HG02884 (cell line): ENCODE results near the gene FGGY.
"Not testable (repeated sequence)": the region's sequence is repeated elsewhere in the genome, so short reads cannot be mapped to it uniquely, and the experiment has no call there.

ENCODE experiments used
- ATAC-seq: cut with Tn5 transposase; IDR thresholded peaks from one replicate; pipeline ENCODE4 v1.9.1; 2021; ENCODE audit warnings: mild to moderate bottlenecking, moderate library complexity; ENCODE audit not compliant: unreplicated experiment

The FGGY gene

DNA sequence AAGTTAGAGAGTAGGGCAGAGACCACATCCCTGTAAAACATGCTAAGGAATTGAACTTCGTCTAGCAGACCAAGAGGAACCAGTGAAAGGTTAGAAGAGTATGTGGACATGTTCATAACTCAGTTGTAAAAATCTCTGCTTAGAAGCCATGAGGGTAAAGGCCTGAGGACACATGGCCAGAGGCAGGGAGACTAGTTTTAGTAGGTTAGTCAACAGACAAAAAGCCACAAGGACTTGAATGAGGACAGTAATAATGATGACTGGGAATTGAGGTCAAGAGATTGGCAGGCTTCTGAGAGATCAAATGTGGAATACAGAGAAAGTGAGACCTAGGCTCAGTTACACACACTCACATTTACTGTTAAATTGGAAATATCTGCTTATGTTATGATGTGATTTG is 312.4 kb downstream of the FGGY start:
- ATAC-seq: no peak

DNA sequence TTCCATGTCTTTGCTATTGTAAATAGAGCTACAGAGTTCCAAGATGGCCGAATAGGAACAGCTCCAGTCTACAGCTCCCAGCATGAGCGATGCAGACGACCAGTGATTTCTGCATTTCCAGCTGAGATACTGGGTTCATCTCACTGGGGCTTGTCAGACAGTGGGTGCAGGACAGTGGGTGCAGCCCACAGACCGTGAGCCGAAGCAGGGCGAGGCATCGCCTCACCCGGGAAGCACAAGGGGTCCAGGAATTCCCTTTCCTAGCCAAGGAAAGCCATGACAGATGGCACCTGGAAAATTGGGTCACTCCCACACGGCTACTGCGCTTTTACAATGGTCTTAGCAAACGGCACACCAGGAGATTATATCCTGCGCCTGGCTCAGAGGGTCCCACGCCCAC is 313.6 kb downstream of the FGGY start:
- not testable (repeated sequence) for ATAC-seq

- no peak for ATAC-seq
These were observed 320.5 kb downstream of the FGGY start for GRCh38 chr1:59617434-59617833.

GRCh38 chr1:59619557-59619956 is 322.7 kb downstream of the FGGY start:
- no peak for ATAC-seq

DNA sequence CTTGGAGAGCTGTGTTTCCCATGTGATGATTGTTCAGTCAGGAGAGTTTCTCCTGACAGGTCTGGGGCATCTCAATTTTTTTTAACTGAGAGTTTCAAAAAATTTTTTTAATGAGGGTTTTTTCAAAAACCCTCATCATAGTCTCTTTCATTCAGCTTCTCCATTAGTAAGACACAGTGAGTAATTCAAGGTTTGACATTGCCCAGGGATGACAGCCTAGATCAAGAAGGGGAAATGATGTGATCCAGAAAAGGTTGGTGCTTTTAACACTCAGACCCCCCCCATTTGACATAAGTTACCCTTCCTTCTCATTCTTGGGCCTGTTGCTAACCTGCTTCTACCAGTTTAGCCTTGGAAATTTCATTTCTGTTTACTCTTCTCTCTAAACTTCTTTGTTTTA is 328.5 kb downstream of the FGGY start:
- no peak for ATAC-seq

GRCh38 chr1:59631561-59632255 is 334.8 kb downstream of the FGGY start:
- no peak for ATAC-seq

- ATAC-seq: no peak
These were observed 338.2 kb downstream of the FGGY start for GRCh38 chr1:59635097-59635496.

DNA sequence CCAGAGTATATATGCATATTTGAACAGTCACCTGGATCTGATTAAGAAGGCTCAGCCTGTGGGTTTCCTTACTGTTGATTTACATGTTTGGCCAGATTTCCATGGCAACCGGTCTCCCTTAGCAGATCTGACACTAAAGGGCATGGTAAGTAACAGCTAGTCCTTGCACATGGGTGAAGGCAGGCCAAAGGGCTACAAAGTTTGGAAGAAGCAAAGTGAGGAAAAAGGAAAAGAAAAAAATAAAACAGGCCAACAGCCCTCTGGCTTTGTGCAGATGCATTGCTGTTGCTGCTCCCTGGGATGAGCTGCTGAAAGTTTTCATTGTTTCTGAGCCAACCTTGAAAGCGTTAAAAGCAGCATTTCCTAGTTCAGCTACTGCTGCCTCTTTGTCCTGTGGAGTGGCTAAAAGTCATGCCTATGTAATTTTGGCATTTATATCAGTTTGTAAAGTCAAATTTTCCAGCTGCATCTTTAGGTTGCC is 341.4 kb downstream of the FGGY start:
- ATAC-seq: no peak

GRCh38 chr1:59639266-59639665 is 342.4 kb downstream of the FGGY start:
- no peak for ATAC-seq

DNA sequence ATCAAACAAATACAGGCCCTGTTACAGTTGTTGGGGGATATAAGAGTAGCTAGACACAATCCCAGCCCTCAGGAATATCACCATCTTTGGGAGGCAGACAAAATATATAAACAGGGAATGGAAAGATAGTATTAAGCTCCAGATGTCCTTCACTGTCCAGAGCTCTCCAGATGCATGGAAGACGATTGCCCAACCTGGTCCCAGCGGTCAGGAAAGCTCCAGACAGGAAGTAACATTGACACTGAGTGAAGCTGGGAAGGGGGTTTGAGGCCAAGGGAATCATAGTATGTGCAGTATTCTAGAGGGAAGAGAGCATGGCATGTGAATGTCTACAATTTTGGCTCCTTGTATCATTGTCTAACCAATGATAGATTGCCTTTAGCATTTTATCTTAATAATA is 344.0 kb downstream of the FGGY start:
- ATAC-seq: no peak

DNA sequence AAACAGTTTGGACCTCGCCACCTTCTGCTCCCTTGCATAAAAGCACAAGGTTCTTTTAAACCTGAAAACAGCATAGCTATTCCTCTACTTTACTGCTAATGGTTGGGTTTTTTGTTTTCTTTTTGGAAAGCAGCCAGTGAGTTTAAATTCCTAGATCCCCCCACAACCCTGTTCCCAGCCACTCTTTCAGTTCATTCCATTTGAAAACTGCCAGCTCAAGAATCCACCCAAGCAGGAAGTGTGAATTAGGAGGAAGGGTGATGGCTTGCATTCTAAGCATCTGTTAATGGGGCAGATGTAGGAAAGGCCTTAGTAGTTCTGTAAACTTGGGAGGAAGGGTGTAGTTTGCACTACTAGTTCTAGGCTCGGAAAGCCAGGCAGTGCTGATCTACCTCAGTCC is 344.9 kb downstream of the FGGY start:
- no peak for ATAC-seq

GRCh38 chr1:59643526-59643925 is 346.6 kb downstream of the FGGY start:
- ATAC-seq: no peak

GRCh38 chr1:59645893-59646292 is 349.0 kb downstream of the FGGY start:
- ATAC-seq: no peak

GRCh38 chr1:59653142-59653958 is 356.5 kb downstream of the FGGY start:
- not testable (repeated sequence) for ATAC-seq

DNA sequence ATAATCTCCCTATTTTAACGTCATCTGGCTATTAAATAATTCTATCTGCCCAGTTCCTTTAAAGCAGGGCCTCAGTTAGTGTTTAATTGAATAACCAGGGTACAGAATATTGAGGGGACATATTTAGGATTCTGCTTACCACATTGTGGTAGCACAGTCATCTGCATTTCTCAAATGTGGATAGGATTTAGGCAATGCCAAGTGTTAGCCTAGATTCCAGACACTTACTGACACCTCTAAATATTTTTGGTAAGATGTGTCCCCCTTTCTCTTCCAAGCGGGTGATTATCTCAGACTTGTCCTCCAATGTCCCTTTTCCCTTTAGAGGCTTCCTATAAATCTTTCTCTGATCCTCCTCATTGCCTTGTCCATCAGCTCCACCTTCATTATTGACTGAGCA is 357.1 kb downstream of the FGGY start:
- no peak for ATAC-seq

DNA sequence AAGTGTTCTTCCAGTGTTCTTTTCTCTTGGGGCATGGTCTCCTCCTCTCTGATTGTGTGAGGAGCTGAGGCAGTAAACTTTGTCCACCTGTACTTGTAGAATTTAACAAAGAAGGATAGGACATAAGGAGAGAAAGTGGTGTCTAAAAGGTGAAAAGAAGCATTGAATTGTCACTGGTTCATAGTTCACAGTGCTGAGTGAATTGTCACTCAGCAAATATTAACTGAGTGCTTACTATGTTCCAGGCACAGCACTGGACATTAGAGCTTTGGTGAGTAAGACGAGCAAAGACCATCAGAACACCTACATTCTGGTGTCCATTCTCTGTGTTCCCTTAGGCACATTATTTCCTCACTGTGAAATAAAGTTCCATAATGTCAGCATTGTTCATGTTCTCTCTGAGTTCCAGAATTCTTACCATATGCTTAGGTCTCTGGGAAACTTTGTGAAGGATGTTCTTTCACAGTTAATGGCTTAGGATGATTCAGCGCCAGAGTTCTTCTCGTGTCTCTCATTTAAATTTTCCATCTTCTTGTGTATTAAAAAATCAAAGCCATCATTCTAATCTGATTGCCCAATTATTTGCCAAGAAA is 361.1 kb downstream of the FGGY start:
- ATAC-seq: no peak

DNA sequence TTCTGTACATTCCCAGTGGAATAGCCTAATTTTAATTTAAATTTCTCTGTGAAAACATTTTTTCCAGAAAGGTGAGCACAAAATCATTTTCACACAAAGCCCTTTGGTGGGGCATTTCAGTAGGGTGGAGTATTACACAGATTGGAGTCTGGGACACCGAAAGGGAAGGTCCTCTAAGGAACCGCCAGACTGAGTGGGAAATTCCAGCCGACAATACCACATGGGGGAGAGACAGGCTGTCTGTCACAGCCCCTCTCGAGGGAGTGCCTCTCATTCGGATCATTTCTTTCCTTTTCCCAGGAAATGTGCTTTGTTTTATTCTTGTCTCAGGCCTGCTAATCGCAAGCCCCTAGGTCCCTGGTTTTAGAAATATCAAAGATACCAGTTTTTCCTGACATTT is 367.3 kb downstream of the FGGY start:
- no peak for ATAC-seq

- ATAC-seq: no peak
These were observed 369.2 kb downstream of the FGGY start for GRCh38 chr1:59666106-59666505.

DNA sequence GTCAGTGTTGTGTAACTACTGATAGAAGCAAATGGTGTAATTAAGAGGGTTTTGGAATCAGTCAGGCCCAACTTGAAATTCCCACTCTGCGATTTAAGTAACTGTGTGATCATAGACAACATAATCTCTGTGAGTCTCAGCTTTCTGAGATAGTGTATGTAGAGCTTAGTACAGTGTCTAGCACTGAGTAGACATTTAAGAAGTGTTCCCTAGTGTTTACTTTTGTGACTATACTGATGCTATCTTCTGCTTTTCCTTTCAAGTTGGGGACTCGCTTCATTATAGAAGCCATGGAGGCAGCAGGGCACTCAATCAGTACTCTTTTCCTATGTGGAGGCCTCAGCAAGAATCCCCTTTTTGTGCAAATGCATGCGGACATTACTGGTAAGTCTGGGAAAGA is 370.1 kb downstream of the FGGY start:
- ATAC-seq: no peak

GRCh38 chr1:59669752-59670312 is 372.9 kb downstream of the FGGY start:
- no peak for ATAC-seq

DNA sequence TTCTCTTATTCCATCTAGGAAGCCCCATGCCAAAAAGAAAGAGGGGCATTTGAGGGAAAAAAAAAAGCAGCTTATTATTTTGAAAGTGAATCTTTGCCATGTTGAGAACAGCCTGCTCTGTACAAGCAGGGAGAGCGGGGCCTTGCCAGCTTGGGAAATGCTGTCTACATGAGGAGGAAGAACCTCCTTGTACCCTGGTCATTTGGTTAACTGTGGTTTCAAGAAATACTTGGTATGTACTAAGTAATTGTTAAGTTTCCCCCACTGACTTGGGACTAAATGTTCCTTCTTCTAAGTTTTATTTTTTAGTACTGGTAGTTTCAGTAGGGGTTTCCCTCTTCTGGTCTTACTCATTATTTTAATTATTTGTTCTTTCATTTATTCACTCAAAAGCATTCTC is 373.8 kb downstream of the FGGY start:
- no peak for ATAC-seq
